ENCODE results near the gene HBS1L. TPM values are rescaled to one million over a fixed set of nuclear protein-coding genes. Genes with fewer than 3 reads are reported as not detected.

The HBS1L gene
- total RNA-seq, 1 donor from 2014 or later, result 77.7 TPM

- DNase-seq (ENCODE audit: extremely low spot score, unreplicated experiment), result no peak
- no peak for TF ChIP-seq CTCF (IDR thresholded peaks at IDR 0.05)
These were observed 73.8 kb downstream of the HBS1L start for GRCh38 chr6:134980846-134981245.

GRCh38 chr6:134979142-134979541 lies 75.5 kb downstream of the HBS1L start:
- Mint-ChIP-seq H3K27me3 (ENCODE audit: unreplicated experiment) (no peaks in the 10 kb centered on the region), H3K9me3 (ENCODE audit: unreplicated experiment) (peaks cover 18% of the 10 kb centered on the region), H3K36me3 (ENCODE audit: unreplicated experiment) (peaks cover 50% of the 10 kb centered on the region), H3K27ac (ENCODE audit: unreplicated experiment) (no peak overlapping the region), H3K4me1 (ENCODE audit: unreplicated experiment) (peaks cover 2% of the 10 kb centered on the region), H3K4me3 (ENCODE audit: unreplicated experiment) (no peak overlapping the region)
- no peak for TF ChIP-seq CTCF (IDR thresholded peaks at IDR 0.05)
- no peak for DNase-seq (ENCODE audit: extremely low spot score, unreplicated experiment)

More at GRCh38 chr6:134980846-134981245, 73.8 kb downstream of the HBS1L start:
- Mint-ChIP-seq H3K27me3 (ENCODE audit: unreplicated experiment) (no peaks in the 10 kb centered on the region), H3K4me3 (ENCODE audit: unreplicated experiment) (no peak overlapping the region), H3K36me3 (ENCODE audit: unreplicated experiment) (peaks cover 42% of the 10 kb centered on the region), H3K27ac (ENCODE audit: unreplicated experiment) (no peak overlapping the region), H3K4me1 (ENCODE audit: unreplicated experiment) (peaks cover 2% of the 10 kb centered on the region), H3K9me3 (ENCODE audit: unreplicated experiment) (peaks cover 3% of the 10 kb centered on the region)

- no peak for TF ChIP-seq CTCF (IDR thresholded peaks at IDR 0.05)
These were observed 80.3 kb downstream of the HBS1L start for GRCh38 chr6:134974370-134974769.

GRCh38 chr6:134967711-134968110 lies 86.9 kb downstream of the HBS1L start:
- DNase-seq (ENCODE audit: extremely low spot score, unreplicated experiment), result no peak

More at GRCh38 chr6:134974370-134974769, 80.3 kb downstream of the HBS1L start:
- no peak for DNase-seq (ENCODE audit: extremely low spot score, unreplicated experiment)
- no peak overlapping the region for H3K27ac Mint-ChIP-seq (ENCODE audit: unreplicated experiment)
- peaks cover 41% of the 10 kb centered on the region for H3K36me3 Mint-ChIP-seq (ENCODE audit: unreplicated experiment)
- H3K9me3 Mint-ChIP-seq (ENCODE audit: unreplicated experiment), result peaks cover 19% of the 10 kb centered on the region
- H3K27me3 Mint-ChIP-seq (ENCODE audit: unreplicated experiment), result no peaks in the 10 kb centered on the region
- H3K4me3 Mint-ChIP-seq (ENCODE audit: unreplicated experiment), result no peak overlapping the region
- peaks cover 2% of the 10 kb centered on the region for H3K4me1 Mint-ChIP-seq (ENCODE audit: unreplicated experiment)

More at GRCh38 chr6:134967711-134968110, 86.9 kb downstream of the HBS1L start:
- Mint-ChIP-seq H3K36me3 (ENCODE audit: unreplicated experiment) (peaks cover 28% of the 10 kb centered on the region), H3K27me3 (ENCODE audit: unreplicated experiment) (no peaks in the 10 kb centered on the region), H3K4me3 (ENCODE audit: unreplicated experiment) (no peak overlapping the region), H3K27ac (ENCODE audit: unreplicated experiment) (no peak overlapping the region), H3K4me1 (ENCODE audit: unreplicated experiment) (no peaks in the 10 kb centered on the region), H3K9me3 (ENCODE audit: unreplicated experiment) (no peaks in the 10 kb centered on the region)
- TF ChIP-seq CTCF (IDR thresholded peaks at IDR 0.05), result no peak

Data from osteocyte (in vitro differentiated cells).